Activated CD4-positive, CD25-positive, alpha-beta regulatory T cell (primary cell): ENCODE measurements around the gene DGKA.
A peak's percentile ranks its signal among the peaks of the same experiment; 100 is the strongest.
"Not testable (repeated sequence)": the region's sequence is repeated elsewhere in the genome, so short reads cannot be mapped to it uniquely, and the experiment has no call there.

Experiments used
- DNase-seq, 4 experiments: peaks; one replicate each; lab custom pipeline; 2025; lab: John Stamatoyannopoulos, UW

The DGKA gene

GRCh38 chr12:55996715-55997534, 66.0 kb downstream of the DGKA start, which contains the start of gene SUOX:
TSS of gene SUOX (plus strand) at chr12:55997276. CDS start at chr12:56002222, 4,946 bp downstream.
- no peak for DNase-seq

- DNase-seq: no peak
Measured at GRCh38 chr12:55997535-55997859, 66.5 kb downstream of the DGKA start.

- peak in 1 of 4 experiments; percentile 7 for DNase-seq
Measured at GRCh38 chr12:55999522-55999921, 68.6 kb downstream of the DGKA start.

GRCh38 chr12:55999999-56000540, 69.1 kb downstream of the DGKA start:
- DNase-seq: not testable (repeated sequence)

- DNase-seq: no peak
Measured at GRCh38 chr12:56001487-56002100, 70.6 kb downstream of the DGKA start.

GRCh38 chr12:56003376-56003775, 72.4 kb downstream of the DGKA start:
- not testable (repeated sequence) for DNase-seq
